ENCODE data around the gene HOXC9.

DNA sequence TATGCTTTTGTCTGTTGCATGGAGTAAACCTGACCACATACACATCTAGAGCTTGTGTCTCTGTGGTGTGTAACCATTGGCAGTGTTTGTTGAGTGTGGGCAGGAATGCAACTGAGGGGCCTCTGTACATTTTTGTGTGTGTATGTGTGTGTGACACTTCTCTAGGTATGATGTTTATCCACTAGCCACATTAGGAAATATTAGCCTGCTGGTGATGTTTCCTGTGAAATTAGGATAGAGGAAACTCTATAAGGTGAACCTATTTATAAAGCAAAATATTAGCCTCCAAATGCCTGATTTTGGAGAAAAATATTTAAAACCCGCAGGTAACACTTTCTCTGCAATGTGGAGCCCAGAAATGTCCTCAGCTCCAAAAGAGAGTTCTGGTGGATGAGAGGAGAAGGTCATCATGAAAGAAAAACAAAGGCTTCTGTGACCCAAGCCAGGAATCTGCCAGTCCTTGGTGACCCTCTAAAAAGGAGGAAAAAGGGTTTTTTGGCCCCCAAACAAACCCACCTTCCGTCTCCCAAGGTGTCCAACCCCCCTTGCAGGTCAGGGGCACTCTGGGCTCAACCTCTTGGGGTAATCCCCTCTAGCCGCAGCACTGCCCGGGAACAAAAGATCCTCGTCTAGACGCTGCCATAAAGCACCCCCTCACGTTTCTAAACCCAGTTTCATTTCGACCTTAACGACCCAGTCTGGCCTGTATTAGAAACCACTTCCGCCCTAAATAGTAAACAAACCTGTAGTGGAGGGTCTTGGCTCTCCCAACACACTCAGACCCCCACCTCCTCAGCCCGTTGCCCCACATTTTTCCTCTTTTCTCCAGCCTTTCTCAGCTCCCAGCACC is 22.1 kb upstream of the HOXC9 start:
- TF ChIP-seq, protein P1, sequence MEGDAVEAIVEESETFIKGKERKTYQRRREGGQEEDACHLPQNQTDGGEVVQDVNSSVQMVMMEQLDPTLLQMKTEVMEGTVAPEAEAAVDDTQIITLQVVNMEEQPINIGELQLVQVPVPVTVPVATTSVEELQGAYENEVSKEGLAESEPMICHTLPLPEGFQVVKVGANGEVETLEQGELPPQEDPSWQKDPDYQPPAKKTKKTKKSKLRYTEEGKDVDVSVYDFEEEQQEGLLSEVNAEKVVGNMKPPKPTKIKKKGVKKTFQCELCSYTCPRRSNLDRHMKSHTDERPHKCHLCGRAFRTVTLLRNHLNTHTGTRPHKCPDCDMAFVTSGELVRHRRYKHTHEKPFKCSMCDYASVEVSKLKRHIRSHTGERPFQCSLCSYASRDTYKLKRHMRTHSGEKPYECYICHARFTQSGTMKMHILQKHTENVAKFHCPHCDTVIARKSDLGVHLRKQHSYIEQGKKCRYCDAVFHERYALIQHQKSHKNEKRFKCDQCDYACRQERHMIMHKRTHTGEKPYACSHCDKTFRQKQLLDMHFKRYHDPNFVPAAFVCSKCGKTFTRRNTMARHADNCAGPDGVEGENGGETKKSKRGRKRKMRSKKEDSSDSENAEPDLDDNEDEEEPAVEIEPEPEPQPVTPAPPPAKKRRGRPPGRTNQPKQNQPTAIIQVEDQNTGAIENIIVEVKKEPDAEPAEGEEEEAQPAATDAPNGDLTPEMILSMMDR (IDR thresholded peaks at IDR 0.05; ENCODE audit: low read length), result no peak
- no peak for TF ChIP-seq EZH2 (IDR thresholded peaks at IDR 0.05; ENCODE audit: borderline replicate concordance, low read length)

Measured in OCI-LY1 (cell line).